ENCODE results near the gene INPPL1. TPM values are rescaled to one million over a fixed set of nuclear protein-coding genes. Genes with fewer than 3 reads are reported as not detected.

INPPL1 gene
- total RNA-seq, 1 experiment from 2014 or later: 214 TPM

- Histone ChIP-seq H2BK5ac (ENCODE audit: insufficient read length, low read length) (no peak overlapping the region), H3K27me3 (ENCODE audit: insufficient read depth, low read length) (no peaks in the 10 kb centered on the region), H3T11ph (ENCODE audit: low read length) (no peak overlapping the region), H3K56ac (ENCODE audit: insufficient read length, low read depth, low read length) (no peak overlapping the region), H3K79me1 (ENCODE audit: insufficient read depth, low read depth, low read length, poor library complexity, severe bottlenecking) (no peaks in the 10 kb centered on the region), H4K91ac (ENCODE audit: insufficient read length, low read depth, low read length) (no peak overlapping the region), H3K14ac (ENCODE audit: insufficient read depth, low read length) (no peak overlapping the region), H2AFZ (ENCODE audit: low read length) (no peak overlapping the region), H3K4me2 (ENCODE audit: insufficient read depth, insufficient read length, low read length) (no peak overlapping the region), H2BK15ac (ENCODE audit: low read depth, low read length) (no peak overlapping the region), H2AK5ac (ENCODE audit: insufficient read length, low read length) (no peak overlapping the region), H2BK120ac (ENCODE audit: low read depth, low read length, poor library complexity, severe bottlenecking) (no peak overlapping the region), H4K5ac (ENCODE audit: insufficient read length, low read depth, low read length) (no peak overlapping the region), H2BK12ac (ENCODE audit: insufficient read length, low read depth, low read length) (no peak overlapping the region), H2BK20ac (ENCODE audit: low read depth, low read length, poor library complexity, severe bottlenecking) (no peak overlapping the region), H3K18ac (ENCODE audit: insufficient read length, low read depth, low read length) (no peak overlapping the region), H3K23me2 (ENCODE audit: insufficient read length, low read depth, low read length, poor library complexity, severe bottlenecking) (no peaks in the 10 kb centered on the region), H3K4ac (ENCODE audit: low read depth, low read length) (no peak overlapping the region), H4K8ac (replicated peaks; ENCODE audit: insufficient read length, low read depth, low read length) (no peak overlapping the region), H3K9me3 (ENCODE audit: control insufficient read depth, low read depth, low read length) (no peaks in the 10 kb centered on the region), H4K20me1 (ENCODE audit: control insufficient read depth, insufficient read depth, insufficient read length) (no peaks in the 10 kb centered on the region), H3K9ac (ENCODE audit: extremely low read depth, insufficient read length, low read length) (no peak overlapping the region), H3K79me2 (ENCODE audit: insufficient read depth, low read length) (no peaks in the 10 kb centered on the region), H3K27ac (ENCODE audit: insufficient read length, low read depth, low read length) (no peak overlapping the region), H3K23ac (ENCODE audit: insufficient read length, low read depth, low read length) (no peak overlapping the region), H3K4me1 (ENCODE audit: insufficient read depth, low read length) (peaks cover 3% of the 10 kb centered on the region; the same call in 1 of the 2 replicates)
- no peak for DNase-seq
- no peaks in the 10 kb centered on the region for H3K27me3 Mint-ChIP-seq (ENCODE audit: low read depth)
- H3K9me3 Mint-ChIP-seq: no peaks in the 10 kb centered on the region
- peak overlapping the region in 1 of 3 experiments; percentile 70; a peak in 1 of 7 replicates for H3K27ac Mint-ChIP-seq
- WGBS (ENCODE audit: extremely low coverage, insufficient read length, low lambda C conversion rate): no CpG with 5 or more reads among the region's 13 CpGs
- H3K4me3 Mint-ChIP-seq: no peak overlapping the region
- peaks cover 41 to 93% (median 81%) of the 10 kb centered on the region in 3 experiments; a peak in 6 of 7 replicates for H3K36me3 Mint-ChIP-seq (ENCODE audit: insufficient read depth in 1 of 3, low read depth in 3 of 3)
- TF ChIP-seq CTCF (conservative IDR thresholded peaks at IDR 0.05): no peak
- peaks cover 7 to 10% of the 10 kb centered on the region in 2 experiments; a peak in 3 of 4 replicates for H3K4me1 Mint-ChIP-seq
Measured at GRCh38 chr11:72233056-72233772, 8.6 kb downstream of the INPPL1 start.
